ENCODE results near the gene CNIH3. TPM values are rescaled to one million over a fixed set of nuclear protein-coding genes. Genes with fewer than 3 reads are reported as not detected.

The CNIH3 gene
- total RNA-seq, 2 donors from 2014 or later, result 0.33 to 1.3 TPM

DNA sequence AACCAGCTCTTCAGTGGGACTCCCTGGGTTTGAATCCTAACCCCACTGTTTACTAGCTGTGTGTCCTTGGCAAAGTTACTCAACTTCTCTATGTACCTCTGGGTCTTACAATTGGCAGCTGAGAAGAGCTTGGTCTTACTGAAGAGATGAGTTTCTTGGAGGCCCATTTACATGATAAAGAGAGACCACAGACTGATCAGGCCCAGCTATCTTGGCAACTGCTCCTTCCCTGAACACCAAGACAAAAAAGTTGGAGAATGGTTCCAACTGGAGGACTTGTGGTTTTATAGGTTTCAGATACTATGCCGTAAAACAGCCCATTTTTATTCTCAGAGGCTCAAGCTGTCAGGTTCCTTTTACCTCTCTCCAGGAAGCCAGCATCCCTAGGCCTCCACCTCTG, 24.8 kb upstream of the CNIH3 start:
- H3K27me3 ChIP-seq, result no peaks in the 10 kb centered on the region
- H3K36me3 ChIP-seq, result no peaks in the 10 kb centered on the region
- no peaks in the 10 kb centered on the region for H3K4me1 ChIP-seq
- no peak overlapping the region for H3K27ac ChIP-seq
- TF ChIP-seq CTCF (IDR thresholded peaks at IDR 0.05), result no peak
- H3K4me3 ChIP-seq, result no peak overlapping the region
- H3K9me3 ChIP-seq, result no peaks in the 10 kb centered on the region
- DNase-seq (ENCODE audit: low spot score), result no peak

- H3K4me3 ChIP-seq, result no peak overlapping the region
- H3K9me3 ChIP-seq, result no peaks in the 10 kb centered on the region
- H3K36me3 ChIP-seq, result no peaks in the 10 kb centered on the region
- no peak overlapping the region for H3K27ac ChIP-seq
- no peaks in the 10 kb centered on the region for H3K4me1 ChIP-seq
- H3K27me3 ChIP-seq, result no peaks in the 10 kb centered on the region
- TF ChIP-seq CTCF (IDR thresholded peaks at IDR 0.05), result no peak
- no peak for DNase-seq (ENCODE audit: low spot score)
Observed at GRCh38 chr1:224592636-224593582, 23.2 kb upstream of the CNIH3 start.

DNA sequence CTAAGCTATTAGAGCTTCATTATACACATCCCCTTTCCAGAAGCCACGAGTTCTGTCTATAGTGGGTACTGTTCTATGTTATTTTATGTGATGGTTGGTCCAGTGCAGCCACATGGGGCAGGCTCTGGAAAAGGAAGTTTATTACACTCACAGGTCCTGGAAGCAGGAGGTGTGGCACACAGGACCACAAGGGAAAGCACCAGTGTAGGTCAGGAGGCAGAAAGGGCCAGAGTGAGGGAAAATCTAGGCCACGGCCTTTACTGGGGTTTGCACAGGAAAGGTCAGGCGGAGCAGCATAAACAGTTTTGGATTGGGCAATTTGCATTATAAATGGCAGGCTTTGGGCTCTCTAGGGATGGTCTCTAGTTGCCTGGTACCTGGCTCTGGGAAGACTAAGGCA, 21.8 kb upstream of the CNIH3 start:
- Histone ChIP-seq H3K4me3 (no peak overlapping the region), H3K9me3 (no peaks in the 10 kb centered on the region), H3K4me1 (no peaks in the 10 kb centered on the region), H3K27me3 (no peaks in the 10 kb centered on the region), H3K36me3 (no peaks in the 10 kb centered on the region), H3K27ac (no peak overlapping the region)
- no peak for TF ChIP-seq CTCF (IDR thresholded peaks at IDR 0.05)
- DNase-seq (ENCODE audit: low spot score), result no peak

- no peak for TF ChIP-seq CTCF (IDR thresholded peaks at IDR 0.05)
- H3K27me3 ChIP-seq, result no peaks in the 10 kb centered on the region
- no peaks in the 10 kb centered on the region for H3K36me3 ChIP-seq
- H3K9me3 ChIP-seq, result no peaks in the 10 kb centered on the region
- H3K4me3 ChIP-seq, result no peak overlapping the region
- H3K27ac ChIP-seq, result no peak overlapping the region
- no peaks in the 10 kb centered on the region for H3K4me1 ChIP-seq
- no peak for DNase-seq (ENCODE audit: low spot score)
Observed at GRCh38 chr1:224594851-224595250, 21.3 kb upstream of the CNIH3 start.

DNA sequence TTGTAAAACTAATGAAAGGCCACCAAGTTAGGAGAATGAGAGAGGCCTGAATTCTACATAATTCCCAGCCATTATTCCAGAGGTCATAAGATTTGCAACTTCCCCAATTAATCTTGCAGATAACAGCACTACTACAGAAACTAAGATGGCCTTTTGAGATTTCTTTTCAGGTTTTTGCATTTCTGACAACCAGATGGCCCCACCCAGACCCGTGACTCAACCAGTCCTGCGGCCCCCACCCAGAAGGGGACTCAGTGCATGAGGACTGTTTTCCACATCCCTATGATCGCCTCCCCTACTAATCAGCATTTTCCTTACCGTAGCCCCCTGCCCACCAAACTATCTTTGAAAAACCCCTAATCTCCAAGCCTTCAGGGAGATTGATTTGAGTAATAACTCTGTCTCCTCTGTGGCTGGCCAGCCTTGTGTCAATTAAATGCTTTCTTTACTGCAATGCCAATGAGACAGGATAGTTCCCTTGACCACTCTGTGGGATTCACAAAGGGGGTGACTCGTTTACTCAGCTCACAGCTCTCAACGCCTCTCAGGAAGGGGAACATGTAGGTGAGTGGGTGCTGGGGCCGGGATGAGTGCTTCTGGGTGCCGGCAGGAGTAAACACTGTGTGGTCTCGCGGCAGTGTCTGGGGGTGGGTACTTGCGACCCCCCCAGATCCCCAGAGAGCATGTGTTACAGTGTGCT, 10.5 kb upstream of the CNIH3 start:
- no peaks in the 10 kb centered on the region for H3K4me1 ChIP-seq
- DNase-seq (ENCODE audit: low spot score), result no peak
- no peak for TF ChIP-seq CTCF (IDR thresholded peaks at IDR 0.05)
- H3K4me3 ChIP-seq, result no peak overlapping the region
- H3K27me3 ChIP-seq, result no peaks in the 10 kb centered on the region
- H3K9me3 ChIP-seq, result peaks cover 0 to 12% of the 10 kb centered on the region in 2 donors
- no peak overlapping the region for H3K27ac ChIP-seq
- H3K36me3 ChIP-seq, result no peaks in the 10 kb centered on the region
